Daoy (cell line): ENCODE measurements around the gene ITPK1. TPM values are rescaled to one million over a fixed set of nuclear protein-coding genes. Genes with fewer than 3 reads are reported as not detected.
"Not testable (repeated sequence)": the region's sequence is repeated elsewhere in the genome, so short reads cannot be mapped to it uniquely, and the experiment has no call there.

Experiments
- DNase-seq: peaks from one replicate; pipeline ENCODE4 v3.0.0-alpha.2; 2015; ENCODE audit warnings: low read depth
- total RNA-seq: library from RNA; depleted of rRNA; stranded (reverse); fragments of >200 nt; shearing (Covaris generic); gene quantifications from 2 replicates; pipeline ENCODE4 v1.2.3, GENCODE V29; 2014

Gene ITPK1
- total RNA-seq, 1 experiment from 2014 or later = 14.2 TPM

GRCh38 chr14:93084866-93085857, 30.6 kb downstream of the ITPK1 start:
- DNase-seq = no peak

- no peak for DNase-seq
Measured at GRCh38 chr14:93084402-93084801, 31.3 kb downstream of the ITPK1 start.

- DNase-seq = no peak
Measured at GRCh38 chr14:93083917-93084316, 31.8 kb downstream of the ITPK1 start.

DNA sequence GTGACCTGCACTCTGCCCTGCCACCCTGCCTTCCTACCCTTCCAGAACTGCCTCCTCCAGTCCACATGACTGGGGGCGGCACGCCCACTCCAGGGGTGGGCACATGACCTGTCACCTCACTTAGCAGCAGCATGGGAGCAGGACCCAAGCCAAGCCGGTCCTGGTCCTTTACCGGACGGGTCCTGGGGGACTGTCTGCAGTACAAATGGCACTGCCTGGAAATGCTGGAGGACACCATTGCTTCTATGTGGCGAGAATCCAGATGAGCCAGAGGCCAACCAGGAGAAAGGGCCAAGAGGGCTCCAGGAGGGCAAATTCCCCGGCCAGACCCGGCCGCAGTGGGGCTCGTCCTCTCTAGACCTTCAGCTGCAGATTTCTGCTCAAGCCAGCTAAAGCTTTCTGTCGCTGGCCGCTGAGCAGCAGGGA, 33.1 kb downstream of the ITPK1 start:
- no peak for DNase-seq

GRCh38 chr14:93081876-93082570, 33.7 kb downstream of the ITPK1 start:
- DNase-seq = no peak

- no peak for DNase-seq
Measured at GRCh38 chr14:93079865-93080403, 35.8 kb downstream of the ITPK1 start.

- DNase-seq = no peak
Measured at GRCh38 chr14:93079321-93079720, 36.4 kb downstream of the ITPK1 start.

DNA sequence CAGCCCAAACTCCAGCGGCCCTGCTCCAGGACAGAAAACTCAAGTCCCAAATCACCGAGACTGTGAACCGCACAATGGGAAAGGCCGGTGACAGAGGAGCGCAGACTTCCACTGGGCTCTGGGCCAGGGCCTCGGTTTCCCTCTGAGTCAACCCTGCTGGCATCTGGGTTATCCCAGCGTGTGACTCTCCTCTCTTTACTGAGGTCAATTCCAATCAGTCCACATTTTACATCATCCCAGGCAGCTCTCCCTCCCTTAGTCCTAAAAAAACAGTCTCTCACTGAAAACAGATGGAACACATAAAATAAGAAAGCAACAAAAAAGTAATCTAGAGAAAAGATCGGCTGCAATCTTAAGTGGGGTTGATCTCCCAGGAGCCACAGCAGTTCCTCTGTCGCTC, 36.9 kb downstream of the ITPK1 start:
- no peak for DNase-seq

- no peak for DNase-seq
Measured at GRCh38 chr14:93076755-93077154, 39.0 kb downstream of the ITPK1 start.

- no peak for DNase-seq
Measured at GRCh38 chr14:93075891-93076290, 39.8 kb downstream of the ITPK1 start.

DNA sequence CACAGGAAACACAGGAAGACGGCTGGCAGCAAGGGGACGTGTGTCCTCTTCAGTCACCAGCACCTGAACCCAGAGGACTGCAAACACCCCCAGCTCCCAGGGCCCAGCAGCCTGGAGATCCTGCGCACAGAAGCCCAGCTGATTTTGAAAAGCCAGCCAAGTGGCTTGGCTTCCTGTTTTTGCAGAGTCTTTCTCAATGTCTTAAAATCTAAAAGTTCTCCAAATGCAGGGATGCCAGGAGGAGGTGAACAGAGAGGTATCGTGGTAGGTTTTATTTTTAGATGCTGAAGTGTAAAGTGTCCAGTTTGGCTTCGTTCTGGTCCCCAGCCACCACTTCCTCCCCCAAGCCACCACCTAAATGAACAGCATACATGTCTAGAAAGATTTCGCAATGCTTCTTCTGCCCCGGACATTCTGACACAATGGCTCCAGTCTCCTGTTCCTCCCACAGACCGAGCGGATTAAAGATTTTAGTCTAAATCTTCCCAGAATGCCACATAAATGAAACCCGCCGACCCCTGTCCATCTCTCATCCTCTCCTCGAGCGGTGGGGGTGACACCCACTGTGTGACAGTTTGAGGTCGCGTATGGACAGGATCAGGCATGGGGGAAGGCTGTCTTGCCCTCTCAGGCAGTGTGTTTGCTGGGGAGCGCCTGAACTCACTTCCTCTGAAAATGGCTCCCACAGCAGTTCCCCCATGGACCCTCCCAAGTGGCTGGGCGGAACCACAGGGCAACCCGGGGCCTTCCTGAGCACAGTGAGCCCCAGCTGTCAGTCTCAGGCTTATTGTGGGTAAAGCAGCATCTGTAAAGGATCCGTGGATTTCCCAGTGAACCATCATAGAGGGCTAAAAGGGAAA, 41.6 kb downstream of the ITPK1 start:
- no peak for DNase-seq

DNA sequence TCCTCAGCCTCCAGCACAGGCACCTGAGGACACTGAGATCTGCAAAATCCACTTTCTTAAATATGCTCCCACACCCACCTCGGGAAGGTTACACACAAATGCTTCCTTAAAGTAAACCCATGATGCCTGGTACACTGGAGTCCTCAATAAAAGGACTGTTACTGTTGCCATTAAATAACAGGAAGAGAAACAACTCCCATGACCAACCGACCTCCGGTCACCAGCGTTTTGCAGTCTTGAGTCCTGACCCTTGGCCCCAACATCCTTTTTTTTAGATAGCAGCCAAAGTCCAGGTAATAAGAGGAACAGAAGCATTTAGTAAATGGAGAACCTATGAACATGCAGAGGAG, 42.4 kb downstream of the ITPK1 start:
- no peak for DNase-seq

DNA sequence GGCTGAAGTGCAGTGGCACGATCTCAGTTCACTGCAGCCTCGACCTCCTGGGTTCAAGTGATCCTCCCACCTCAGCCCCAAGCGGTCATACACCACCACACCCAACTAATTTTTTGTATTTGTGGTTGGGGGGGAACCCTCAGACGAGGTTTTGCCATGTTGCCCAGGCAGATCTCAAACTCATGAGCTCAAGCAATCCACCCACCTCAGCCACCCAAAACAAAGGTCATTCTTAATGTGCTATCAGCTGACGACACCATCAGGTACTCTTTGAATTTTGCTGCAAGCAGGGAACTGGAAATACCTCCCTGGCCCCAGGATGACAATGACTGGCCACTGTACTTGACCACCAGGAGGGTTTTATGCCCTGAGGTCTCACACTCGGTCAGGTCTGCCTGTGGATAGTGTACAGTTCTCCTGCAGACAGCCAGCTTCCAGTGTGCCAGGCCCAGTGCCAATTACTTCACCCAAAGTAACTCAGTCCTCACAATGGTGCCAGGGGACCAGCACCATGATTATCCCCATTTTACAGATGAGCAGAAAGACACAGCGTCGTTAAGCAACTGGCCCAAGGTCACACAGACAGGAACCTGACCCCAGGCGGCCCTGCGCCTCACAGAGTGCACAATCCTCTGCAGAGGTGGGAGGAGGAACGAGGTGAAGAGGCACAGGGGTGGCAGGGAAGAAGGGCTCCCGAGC, 42.9 kb downstream of the ITPK1 start:
- no peak for DNase-seq

DNA sequence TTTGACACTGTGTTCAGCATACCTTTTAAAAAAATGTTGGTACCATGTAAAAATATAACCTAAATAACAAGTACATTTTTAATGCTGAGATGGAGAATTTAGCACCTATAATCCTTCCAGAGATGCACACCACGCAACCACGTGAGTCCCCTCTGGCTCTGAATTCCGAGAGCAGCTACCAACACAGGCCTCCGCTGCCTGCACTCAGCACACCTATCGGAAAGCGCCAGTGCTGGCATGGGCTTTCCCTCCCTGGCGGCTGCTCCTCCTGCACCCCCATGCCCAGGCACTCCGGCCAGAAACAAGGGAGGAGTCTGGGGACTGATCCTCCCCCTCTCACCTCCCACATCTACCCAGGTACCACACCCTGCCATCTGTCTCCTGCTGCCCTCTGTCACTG, 47.0 kb downstream of the ITPK1 start:
- DNase-seq = no peak

DNA sequence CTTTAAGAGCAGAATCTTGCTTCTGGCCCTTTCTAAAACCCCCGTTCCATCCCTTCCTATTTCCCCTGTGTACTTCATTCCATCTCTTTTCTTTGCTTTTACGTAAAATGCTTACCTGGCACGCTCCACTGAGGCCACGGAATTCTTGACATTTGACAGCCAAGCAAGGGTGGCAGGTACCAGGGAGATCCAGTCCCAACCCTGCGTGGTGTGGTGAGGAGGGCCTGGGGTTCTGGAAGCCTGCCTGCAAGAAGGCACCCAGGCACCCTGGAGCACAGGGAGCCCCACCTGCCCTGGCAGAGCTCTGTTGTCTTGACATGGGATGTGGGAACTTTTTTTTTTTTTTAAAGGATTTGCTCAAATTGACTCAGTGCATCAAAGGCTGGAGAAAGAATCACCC, 48.6 kb downstream of the ITPK1 start:
- no peak for DNase-seq

DNA sequence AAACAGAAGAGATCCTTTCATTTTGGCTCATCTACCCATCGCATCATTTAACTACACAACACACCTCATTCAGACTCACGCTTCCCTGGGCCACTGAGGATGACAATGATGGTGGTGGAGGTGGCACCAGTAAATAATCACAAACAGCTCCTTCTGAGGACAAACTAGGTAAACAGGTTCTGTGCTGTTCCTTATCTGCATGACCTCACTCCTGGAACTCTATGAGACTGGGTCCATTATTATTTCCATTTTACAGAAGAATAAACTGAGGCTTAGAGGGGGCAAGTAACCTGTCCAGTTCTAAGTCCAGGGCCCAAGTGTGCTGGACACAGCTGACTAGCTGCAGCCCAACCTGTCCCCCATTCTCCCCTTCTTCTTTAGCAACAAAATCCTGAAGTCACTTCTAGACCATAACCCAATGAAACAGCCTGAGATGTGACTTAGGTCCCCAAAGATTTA, 50.4 kb downstream of the ITPK1 start:
- no peak for DNase-seq

- DNase-seq = no peak
Measured at GRCh38 chr14:93064411-93065271, 51.1 kb downstream of the ITPK1 start.

DNA sequence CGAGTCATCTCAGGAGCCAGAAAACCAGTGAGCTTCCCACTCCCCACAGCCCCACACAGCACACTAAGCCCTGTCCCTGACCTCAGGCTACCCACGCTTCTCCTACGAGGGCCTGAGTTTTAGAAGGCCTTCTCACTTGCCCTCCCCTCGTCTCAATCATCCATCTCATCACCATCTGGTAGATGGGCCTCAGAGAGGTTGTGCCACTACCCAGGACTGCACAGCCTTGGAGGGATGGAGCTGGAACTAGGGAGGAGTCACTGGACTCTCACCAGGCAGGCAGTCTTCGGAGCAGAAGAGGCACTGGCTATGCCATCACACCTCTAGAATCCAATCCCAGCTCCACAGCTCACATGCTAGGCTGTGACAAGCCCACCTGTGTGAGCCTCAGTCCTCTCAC, 52.3 kb downstream of the ITPK1 start:
- no peak for DNase-seq

- no peak for DNase-seq
Measured at GRCh38 chr14:93062890-93063289, 52.8 kb downstream of the ITPK1 start.

DNA sequence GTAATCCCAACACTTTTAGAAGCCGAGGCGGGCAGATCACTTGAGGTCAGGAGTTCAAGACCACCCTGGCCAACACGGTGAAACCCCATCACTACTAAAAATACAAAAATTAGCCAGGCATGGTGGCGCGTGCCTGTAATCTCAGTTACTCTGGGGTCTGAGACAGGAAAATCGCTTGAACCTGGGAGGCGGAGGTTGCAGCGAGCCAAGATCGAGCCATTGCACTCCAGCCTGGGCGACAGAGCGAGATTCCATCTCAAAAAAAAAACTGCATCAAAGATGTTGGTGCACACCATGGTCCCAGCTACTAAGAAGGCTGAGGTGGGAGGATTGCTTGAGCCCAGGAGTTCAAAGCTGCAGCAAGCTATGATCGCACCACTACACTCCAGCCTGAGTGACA, 53.7 kb downstream of the ITPK1 start:
- not testable (repeated sequence) for DNase-seq
